ENCODE measurements around the gene ZHX3.

Gene ZHX3

DNA sequence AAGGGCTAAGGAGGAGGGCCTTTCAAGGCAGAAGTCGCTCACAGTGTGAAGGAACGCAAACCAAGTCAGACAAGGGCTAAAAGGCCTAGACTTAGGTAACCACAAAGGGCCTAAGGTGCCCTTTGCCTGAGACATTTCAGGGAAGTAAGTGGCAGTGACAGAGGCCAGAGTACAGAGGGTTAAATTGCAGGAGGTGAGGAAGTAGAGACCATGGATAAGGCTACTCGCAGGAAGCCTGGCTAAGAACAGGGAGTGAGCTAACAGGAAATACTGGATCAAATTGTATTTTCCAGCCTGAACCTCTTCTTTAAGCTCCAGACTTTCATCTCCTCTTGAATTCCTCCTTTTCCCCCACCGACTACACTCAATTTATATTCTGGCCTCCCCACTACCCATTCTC lies 16.6 kb downstream of the ZHX3 start:
- no peak for DNase-seq (ENCODE audit: extremely low read depth in 1 of 2, low read depth in 1 of 2)

DNA sequence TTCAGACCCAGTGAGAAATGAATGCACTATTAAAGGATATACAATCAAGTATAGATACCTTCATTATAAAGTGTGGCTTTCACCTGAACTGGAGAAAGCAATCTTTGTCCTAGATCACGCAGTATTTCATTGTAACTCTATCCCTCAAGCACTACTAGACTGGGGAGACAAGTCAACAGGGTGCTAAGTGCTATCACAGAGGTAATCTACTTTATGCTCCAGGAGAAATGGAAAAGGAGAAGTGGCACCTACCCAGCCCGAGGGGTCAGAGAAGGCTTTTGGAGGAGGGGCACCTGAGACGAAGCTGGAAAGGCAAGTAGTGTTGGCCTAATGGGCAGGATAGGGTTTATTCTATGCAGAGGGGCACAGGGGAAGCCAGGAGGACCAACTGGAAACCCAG lies 17.1 kb downstream of the ZHX3 start:
- no peak for DNase-seq (ENCODE audit: extremely low read depth in 1 of 2, low read depth in 1 of 2)

DNA sequence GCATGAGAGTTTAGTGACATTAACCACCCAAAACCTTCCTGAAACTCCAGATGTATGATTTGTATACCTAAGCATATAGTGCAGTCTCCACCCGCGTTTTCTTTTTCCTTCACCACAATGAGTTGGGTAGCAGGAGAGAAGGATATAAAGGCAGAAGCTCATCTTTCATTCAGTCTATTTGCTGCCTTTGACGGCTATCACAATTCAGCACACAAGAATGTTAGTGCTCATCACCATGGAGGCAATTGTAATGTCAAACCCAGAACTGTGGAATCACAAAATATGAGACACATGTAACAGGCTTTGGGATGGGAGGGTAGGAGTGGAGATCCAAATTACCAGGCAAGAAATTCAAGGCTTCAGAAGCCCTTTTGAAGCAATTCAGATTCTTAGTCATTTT lies 17.6 kb downstream of the ZHX3 start:
- DNase-seq (ENCODE audit: extremely low read depth in 1 of 2, low read depth in 1 of 2) = no peak

DNA sequence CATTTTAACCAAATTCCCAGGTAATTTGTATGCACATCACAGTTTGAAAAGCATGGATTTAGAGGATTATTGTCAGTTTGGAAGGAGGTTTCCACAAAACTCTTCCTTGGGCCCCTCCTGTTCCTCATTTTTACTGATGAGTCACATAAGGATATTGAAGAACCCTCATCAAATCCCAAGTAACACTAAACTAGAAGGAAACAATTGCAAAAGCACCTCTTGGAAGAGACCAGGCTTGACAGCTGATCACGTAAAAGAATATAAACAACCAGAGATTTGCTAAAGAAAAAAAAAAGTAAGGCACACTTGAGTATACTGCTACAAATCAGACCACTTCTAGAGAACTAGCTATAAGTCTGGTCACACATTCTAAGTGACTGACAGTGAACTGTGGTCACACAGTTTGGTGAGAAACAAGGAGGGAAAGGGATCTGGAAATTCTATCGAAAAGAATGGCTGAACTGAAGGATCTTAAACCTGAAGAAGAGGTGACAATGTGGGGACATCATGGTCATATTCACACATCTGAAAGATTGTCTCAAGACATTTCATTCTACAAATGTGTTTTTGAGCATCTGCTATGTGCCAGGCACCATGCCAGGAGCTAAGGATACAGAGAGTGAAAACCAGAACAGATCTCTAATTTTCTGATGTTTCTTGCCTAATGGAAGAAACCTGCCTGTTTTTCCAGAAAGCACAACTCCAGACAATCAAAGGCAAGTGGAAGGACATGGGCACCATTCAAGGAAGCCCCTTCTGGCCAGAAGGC lies 24.1 kb downstream of the ZHX3 start:
- DNase-seq (ENCODE audit: extremely low read depth in 1 of 2, low read depth in 1 of 2) = no peak

DNA sequence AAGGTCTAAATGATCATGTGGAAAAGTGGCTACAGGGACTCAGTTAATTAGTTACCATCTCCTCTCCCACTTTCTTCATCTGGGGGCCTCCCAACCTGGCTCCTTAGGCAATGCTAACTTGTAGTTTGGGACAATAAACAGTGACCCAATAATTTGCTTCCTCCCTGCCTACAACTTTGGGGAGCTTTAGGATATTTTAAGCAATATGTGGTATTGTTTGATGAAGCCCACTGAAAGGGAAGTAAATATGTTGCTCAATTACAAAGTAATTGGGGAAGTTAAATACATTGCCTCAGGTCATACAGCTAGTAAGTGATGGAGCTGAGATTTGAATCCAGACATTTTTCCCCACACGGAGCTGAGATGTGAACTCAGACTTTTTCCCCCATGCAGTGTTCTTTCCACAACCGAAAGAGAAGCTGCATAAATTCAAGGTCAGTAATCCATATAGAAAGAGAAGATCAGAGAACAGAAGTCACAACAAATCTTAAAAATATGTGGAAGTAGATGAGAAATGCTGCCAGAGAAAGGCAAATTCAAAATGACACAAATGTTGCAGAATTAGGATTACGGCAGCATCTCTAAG lies 26.6 kb downstream of the ZHX3 start:
- no peak for DNase-seq (ENCODE audit: extremely low read depth in 1 of 2, low read depth in 1 of 2)

DNA sequence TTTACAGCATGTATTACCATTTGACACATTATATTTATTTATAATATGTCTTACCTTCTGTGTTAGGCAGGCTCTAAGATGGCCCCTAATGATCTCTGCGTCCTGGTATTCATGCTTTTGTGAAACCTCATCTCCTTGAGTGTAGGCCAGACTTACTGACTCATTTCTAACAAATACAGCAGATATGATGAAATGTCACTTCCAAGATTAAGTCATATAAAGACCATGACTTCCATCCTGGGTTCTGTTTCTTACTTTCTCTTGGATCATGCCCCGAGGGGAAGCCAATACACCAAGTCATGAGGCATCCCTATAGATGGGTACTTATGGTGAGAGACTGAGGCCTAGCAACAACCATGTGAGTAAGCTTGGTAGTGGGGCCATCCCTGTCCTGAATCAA lies 30.2 kb downstream of the ZHX3 start:
- no peak for DNase-seq (ENCODE audit: extremely low read depth in 1 of 2, low read depth in 1 of 2)

DNA sequence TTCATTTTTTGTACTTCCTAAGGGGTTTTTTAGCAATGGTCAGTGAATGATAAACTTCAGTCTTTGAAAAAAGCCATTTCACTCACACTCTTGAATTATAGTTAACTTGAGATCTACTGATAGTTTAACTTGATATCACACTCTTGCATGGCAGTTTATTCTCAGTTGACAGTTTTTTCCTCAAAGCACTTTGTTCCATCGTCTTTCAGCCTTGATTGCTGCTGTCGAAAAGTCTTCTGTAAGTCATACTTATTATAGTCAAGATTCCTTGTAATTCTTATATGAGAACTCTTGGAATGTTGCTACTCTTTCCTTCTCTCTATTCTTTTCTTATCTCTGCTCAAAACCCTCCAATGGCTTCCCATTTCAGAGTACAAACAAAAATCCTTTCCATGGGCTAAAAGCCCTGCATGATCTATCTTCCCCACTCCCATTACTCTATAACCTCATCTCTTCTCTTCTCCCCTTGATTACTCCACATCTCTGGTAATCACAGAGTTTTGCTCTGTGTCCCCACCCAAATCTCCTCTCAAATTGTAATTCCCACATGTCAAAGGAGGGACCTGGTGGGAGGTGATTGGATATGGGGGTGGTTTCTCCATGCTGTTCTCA lies 31.2 kb downstream of the ZHX3 start:
- DNase-seq (ENCODE audit: extremely low read depth in 1 of 2, low read depth in 1 of 2) = no peak

DNA sequence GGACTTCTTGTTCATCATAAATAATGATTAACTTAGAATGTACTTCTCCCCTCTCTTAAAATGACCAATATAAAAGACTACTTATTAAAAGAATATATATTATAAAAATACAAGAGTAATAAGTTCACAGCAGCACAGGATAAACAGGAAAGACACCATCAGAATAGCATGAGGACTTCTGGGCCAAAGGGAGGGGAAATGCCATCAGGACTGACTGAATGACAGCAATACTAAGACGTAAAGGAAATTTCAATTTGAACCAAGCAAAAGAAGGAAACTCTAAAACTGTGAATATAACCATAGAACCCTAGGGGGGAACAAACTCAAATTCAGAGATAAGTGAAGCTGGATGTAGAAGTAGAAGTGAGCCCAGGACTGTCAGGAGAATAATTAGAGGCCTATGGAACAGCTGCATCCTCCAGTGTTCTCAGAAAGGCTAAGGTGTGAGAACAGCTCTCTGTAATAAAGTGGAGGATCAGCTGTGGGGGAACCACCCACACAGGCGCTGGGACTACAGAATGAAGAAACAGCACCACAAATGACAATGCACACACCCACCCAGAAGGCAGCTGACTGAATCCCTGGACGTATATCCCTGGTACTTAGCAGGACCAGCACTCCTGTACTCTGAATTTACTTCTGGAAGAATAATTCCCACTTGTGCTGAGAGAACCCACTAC lies 37.8 kb downstream of the ZHX3 start:
- DNase-seq (ENCODE audit: extremely low read depth in 1 of 2, low read depth in 1 of 2) = no peak

DNA sequence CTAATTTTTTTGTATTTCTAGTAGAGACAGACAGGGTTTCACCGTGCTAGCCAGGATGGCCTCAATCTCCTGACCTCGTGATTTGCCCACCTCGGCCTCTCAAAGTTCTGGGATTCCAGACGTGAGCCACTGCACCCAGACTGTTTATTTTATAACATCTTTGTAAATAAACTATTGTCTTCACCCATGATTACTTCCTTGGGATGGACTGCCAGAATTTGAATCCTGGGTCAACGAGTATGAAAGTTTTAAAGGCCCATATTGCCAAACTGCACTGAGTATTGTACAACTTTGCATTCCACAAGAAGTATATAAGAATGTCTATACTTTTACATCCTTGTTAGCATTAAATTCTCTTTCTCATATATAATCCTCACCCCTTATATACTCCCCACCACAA lies 38.6 kb downstream of the ZHX3 start:
- DNase-seq (ENCODE audit: extremely low read depth in 1 of 2, low read depth in 1 of 2) = no peak

DNA sequence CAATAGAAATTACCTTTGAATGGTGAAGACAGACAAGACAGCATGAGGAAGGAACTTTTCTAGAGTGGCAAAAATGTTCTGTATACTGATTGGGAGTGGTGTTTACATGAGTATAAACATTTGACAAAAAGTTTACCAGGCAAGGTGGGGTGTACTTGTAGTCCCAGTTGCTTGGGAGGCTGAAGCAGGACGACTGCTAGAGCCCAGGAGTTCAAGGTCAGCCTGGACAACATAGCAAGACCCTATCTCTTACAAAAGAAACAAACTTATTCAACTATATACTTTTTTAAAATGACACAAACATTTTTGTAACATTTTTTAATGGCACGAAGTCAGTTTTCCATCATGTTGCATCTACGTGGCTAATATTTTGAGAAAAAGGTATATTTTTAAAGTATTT lies 40.5 kb downstream of the ZHX3 start:
- DNase-seq (ENCODE audit: extremely low read depth in 1 of 2, low read depth in 1 of 2) = no peak

DNA sequence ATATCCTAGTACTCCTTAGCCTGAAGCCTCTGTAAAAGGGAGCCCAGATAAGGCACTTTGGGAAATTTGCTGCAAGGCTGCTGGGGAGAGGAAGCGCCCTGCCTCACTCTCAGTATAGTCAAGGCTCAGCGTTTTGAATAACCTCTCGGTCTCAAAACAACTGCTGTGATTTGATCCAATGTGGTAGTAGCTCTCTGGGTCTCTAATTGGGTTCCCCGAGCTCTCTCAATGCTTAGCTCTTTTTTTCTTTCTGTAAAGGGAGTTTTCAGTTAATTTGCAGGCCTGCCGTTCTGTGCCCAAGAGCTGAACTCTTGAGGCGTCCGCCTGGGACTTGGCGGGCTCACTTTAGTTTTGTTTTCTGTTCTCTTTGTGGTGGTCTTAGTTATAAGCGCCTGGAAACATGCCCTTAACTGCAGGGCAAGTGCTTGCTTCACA lies 41.2 kb downstream of the ZHX3 start:
- no peak for DNase-seq (ENCODE audit: extremely low read depth in 1 of 2, low read depth in 1 of 2)

DNA sequence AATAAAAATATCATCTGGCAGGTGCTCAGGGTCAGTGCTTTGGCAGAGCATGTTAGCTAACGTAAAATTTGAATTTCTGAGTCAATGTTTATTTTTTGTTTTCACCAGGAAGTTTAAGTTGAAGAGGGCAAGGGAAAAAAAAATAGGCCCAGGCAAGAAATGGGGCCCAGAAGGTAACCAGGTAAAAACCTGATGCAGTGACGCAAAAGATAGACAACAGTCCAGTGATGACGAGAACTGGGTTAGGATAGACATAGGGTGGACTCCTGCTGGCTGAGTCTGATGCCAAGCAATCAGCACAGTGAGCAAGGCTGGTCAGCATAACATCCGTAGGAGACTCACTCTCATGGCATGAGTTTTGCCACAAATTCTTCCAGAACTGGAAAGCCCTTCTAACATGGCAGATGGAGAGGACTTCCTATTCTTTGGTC lies 42.2 kb downstream of the ZHX3 start:
- DNase-seq (ENCODE audit: extremely low read depth in 1 of 2, low read depth in 1 of 2) = no peak

DNA sequence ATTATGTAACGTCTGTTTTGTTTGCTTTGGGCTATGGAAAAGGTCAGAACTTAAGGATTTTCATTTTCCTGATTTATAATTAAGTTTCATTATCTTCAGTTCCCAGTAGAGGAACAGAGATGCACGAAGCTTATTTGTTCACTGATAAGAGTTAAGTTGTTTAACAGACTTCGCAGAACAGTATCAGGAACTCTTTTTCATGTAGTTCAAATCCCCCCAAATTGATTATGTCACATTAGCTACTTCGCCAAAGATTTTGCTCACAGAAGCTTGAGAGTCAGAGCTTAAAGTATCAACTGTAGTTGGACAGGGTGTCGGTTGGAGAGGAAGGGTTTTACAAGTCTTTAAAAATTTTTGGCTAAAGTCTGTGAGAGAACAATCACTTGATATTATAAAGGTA lies 43.4 kb downstream of the ZHX3 start:
- DNase-seq (ENCODE audit: extremely low read depth in 1 of 2, low read depth in 1 of 2) = no peak

DNA sequence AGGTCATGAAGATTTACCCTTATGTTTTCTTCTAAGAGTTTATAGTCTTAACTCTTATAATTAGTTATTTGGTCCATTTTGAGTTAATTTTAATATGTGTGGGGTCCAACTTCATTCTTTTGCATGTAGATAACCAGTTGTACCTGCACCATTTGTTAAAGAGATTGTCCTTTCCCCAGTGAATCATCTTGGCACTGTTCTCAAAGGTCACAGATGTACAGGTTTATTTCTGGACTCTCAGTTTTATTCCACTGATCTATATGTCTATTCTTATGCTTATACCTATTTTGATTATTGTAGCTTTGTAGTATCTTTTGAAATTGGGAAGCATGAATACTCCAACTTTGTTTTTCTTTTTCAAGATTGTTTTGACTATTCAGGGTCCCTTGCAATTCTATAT lies 44.1 kb downstream of the ZHX3 start:
- no peak for DNase-seq (ENCODE audit: extremely low read depth in 1 of 2, low read depth in 1 of 2)

DNA sequence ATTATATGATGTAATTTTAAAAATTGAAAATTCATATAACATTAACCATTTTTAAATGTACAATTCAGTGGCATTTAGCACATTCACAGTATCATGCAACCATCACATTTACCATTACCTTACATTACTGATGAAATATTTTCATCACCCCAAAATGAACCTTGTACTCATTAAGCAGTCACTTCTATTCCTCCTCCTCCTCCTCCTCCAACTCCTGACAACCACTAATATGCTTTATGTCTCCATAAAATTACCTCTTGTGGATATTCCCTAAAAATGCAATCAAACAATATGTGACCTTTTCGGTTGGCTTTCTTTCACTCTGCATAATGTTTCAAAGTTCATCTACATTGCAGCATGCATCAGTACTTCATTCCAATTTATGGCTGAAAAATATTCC lies 45.2 kb downstream of the ZHX3 start:
- no peak for DNase-seq (ENCODE audit: extremely low read depth in 1 of 2, low read depth in 1 of 2)

DNA sequence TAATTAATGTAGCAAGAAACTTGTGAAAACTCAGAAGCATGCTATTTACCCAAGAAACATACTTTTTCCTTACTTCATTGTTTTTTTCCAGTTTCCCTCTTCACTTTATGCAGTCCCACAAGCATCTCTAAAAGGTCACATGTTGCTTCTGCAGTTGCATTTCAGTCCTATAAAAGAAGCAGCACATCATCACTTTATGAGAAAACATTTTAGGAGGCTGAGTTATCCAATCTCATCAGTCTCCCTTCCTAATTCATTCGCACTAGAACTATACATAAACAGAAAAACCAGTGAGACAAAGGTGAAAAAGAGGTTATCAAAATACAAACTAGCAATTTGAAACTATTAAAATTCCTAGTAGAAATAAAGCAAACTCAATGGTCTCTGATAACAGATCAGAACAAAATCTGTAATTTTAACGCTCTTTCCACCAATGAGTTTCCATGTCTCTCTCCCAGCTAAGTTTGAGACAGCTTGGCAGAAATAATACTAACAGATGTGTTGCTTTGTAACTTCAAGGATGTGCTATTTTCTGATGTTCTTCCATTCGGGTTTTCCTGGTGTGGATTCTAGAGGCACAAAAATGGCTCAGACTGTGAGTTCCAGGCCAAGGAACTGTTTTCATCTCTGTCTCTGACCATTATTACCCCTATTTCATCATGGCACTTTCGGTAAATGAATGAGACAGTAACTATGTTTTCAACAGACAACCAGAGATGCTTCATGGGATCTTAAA lies 48.4 kb downstream of the ZHX3 start:
- no peak for DNase-seq (ENCODE audit: extremely low read depth in 1 of 2, low read depth in 1 of 2)

DNA sequence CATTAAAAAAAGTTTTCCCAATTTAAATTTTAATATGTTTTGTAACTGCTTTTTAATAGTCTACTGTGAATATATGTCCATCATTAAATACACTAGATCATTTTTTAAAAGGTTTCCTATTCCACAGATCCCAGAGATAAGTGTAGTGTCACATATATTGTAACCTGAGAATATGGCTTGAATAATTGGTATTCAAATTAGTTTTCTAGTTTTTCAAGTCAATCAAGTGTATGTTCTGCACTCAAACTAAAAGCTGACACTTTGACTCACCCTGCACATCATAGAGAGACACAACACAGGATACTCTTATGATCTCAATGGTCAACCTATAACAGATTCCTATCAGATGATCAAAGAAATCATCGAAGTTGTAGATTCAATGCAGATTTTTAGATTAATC lies 49.1 kb downstream of the ZHX3 start:
- DNase-seq (ENCODE audit: extremely low read depth in 1 of 2, low read depth in 1 of 2) = no peak

DNA sequence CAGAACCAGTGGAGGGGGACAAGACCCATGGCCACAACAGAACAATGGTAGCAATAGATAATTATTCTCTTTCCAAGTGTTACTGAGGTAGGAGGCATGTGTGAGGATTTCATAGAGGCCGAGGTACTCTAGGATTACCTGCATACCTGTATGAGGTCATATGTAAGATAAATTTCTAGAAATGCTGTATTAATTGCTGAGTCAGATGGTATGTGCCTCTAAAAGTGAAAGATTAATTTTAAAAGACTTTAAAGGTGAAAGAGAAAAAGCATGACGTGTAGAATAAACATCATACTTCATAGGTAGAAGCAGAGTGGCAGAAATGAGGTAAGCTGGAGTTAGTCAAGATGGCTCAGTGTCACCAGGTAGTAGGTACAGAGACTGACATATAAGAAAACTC lies 51.6 kb downstream of the ZHX3 start:
- DNase-seq (ENCODE audit: extremely low read depth in 1 of 2, low read depth in 1 of 2) = no peak

DNA sequence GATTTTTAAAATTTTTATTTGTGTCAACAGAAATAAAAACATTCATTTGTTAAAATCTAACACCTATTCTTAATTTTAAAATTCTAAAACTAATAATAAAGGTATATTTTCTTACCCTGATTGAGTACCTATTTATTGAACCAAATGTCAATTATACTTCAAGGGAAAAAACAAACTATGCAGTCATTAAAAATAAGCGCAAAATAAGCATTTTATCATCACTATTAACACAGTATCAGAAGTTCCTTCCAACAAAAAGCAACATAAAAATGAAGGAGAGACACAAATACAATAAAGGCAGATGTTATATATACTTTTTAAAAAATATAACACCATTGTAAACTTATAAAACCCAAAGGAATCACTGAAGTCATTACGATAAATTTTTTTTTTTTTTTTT lies 52.7 kb downstream of the ZHX3 start:
- no peak for DNase-seq (ENCODE audit: extremely low read depth in 1 of 2, low read depth in 1 of 2)

DNA sequence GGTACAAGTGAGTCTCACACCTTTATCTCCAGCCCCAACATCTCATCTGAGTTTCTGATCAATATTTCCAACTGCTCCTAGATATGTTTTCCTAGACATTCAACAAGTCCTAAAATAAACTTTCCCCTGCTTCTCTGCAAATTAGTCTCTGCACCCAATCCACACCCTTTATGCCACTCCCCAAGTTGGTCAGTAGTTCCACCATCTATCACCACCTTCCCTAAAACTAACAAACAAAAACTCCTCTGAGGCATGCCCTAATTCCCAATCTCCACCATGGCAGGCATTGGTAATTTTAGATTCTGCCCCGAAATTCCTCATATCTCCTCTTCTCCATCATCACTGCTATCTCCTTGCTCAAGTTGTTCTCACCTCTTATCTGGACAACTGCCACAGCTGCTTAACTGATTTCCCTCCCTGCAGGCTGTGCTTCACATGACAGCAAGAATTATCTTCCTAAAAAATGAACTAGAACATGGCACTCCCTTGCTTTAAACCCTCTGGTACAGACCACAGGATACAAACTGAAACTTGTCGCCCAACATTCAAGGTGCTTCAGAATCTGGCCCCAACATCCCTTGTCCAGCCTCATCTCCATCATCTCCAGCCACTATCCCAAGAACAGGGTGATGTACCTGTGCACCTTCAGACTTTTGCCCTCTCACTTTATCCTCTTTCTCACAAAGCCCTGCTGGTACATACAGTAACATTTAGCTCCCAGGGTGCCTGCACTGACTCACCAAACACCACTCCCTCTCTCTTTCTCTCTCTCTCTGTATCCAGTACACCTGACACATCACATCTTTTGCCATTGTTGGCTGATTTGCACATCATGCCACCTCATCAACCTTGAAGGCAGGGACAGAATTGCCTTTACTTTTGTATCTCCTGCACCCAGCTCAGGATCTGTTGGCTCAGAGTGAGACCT lies 55.5 kb downstream of the ZHX3 start:
- DNase-seq (ENCODE audit: extremely low read depth in 1 of 2, low read depth in 1 of 2) = no peak

Measured in stimulated activated CD8-positive, alpha-beta memory T cell treated with anti-CD3 and anti-CD28 coated beads, Interleukin-7, amount 100 ng/mL, for 48 hours (primary cell).